ENCODE data around the gene PRDX2.
"Not testable (repeated sequence)": the region's sequence is repeated elsewhere in the genome, so short reads cannot be mapped to it uniquely, and the experiment has no call there.

The PRDX2 gene

GRCh38 chr19:12801466-12802266, at the start of gene PRDX2, which contains the start of gene THSD8:
TSS of gene PRDX2 (minus strand) at chr19:12801800. CDS start at chr19:12801261, 539 bp downstream.
TSS of gene THSD8 (plus strand) at chr19:12802069. CDS start at chr19:12802072, 3 bp downstream.
- DNase-seq: no peak

DNA sequence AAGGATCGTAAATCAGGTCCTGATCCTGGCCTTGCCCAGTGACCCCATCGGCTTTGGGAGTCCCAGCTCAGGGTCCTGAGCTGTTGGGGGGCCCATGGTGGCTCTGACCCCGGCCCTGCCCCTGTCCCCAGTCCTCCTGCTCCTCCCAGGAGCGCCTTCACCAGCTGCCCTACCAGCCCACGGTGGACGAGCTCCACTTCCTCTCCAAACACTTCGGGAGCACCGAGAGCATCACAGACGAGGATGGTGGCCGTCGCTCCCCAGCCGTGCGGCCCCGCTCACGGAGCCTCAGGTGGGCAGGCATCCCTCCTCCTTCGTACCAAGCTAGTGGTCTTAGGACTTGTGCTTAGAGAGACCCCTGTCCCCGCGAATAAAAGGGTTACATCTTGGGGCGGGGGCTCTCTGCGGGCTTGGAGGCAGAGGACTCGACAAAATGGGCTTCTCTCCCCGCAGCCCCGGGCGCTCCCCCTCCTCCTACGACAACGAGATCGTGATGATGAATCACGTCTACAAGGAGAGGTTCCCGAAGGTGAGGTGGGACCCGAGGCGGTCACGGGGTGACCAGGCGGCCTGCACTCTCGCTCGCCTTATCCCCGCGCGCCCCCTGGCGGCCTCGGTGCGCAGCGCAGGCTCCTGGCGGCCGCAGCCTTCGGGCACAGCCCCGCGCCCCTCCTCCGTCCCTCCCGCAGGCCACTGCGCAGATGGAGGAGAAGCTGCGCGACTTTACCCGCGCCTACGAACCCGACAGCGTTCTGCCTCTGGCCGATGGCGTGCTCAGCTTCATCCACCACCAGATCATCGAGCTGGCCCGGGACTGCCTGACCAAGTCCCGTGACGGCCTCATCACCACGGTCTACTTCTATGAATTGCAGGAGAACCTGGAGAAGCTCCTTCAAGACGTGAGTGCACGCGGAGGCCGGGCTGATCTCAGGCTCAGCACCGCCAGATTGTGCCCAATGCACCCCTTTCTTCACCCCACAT, 45.8 kb upstream of the PRDX2 start:
- DNase-seq: no peak

DNA sequence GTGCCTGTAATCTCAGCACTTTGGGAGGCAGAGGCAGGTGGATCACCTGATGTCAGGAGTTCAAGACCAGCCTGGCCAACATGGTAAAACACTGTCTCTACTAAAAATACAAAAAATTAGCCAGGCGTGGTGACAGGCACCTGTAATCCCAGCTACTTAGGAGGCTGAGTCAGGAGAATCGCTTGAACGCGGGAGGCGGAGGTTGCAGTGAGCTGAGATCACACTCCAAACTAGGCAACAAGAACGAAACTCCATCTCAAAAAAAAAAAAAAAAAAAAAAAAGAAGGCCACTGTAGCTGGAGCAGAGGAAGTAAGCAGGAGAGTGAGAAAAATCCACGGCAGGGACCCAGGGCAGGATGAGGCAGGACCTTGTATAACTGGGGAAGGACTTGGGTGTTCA, 45.0 kb upstream of the PRDX2 start:
- DNase-seq: not testable (repeated sequence)

GRCh38 chr19:12843999-12844732, 42.6 kb upstream of the PRDX2 start:
- DNase-seq: no peak

- DNase-seq: no peak
Measured at GRCh38 chr19:12843328-12843727, 41.7 kb upstream of the PRDX2 start.

- no peak for DNase-seq
Measured at GRCh38 chr19:12842511-12842910, 40.9 kb upstream of the PRDX2 start.

DNA sequence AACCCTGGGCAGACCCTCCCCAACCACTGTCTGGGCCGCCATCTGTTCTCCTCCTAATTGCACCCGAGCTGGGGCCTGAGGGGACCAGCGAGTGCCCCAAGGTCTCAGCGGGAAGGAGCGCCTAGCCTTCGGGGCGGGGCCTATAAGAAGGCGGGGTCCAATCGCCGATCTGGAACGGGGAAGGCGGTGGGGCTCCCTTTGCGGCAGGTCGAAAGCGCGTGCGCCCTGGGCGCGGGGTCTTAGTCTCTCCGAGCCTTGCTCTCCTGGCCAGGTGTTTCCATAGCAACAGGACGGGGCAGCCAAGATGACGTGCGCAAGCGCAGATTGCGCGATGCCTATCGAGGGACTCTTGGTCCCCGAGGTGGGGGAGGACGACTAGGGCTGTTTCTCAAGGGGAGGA, 39.5 kb upstream of the PRDX2 start:
- DNase-seq: no peak

DNA sequence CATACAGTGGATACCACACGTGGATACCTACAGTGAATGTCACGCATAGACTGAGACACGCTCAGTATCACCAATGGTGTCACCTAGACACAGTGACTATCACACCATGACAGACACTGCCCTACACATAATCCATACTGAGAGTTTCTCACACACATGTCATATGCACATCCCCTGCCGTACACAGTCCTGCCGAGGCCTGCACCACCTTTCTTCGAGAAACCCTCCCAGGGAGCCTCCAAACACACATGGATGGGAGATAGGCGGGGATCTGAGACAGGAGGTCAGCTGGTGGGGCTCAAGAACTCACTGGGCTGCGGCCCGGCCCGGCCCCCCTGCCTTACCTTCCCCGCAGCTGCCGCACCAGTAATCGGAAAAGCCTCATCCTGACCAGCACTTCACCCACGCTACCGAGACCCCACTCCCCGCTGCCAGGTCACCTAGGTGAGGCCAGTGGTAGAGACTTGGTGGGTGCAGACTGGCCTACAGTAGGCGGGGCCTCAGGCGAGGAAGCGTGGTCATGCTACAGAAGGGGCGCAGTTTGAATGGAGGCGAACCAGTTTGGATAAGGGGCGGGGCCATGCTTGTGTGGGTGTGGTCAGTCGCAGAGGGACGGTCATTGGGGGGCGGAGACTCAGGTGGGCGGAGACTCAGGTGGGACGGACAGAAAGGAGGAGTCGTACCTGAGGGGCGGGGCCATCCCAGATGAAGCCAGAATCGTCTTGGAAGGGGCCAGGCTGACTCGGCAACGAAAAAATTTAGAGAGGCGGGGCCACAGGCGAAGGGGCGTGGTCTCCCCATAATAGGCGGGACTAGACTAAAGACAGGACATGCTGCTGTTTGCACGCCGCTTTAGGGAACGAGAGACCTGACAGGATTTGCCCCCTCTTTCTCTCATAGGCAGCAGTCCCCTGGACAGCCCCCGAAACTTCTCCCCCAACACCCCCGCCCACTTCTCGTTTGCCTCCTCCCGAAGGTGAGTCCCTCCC, 38.8 kb upstream of the PRDX2 start:
- no peak for DNase-seq

- DNase-seq: no peak
Measured at GRCh38 chr19:12838886-12839756, 37.5 kb upstream of the PRDX2 start.

DNA sequence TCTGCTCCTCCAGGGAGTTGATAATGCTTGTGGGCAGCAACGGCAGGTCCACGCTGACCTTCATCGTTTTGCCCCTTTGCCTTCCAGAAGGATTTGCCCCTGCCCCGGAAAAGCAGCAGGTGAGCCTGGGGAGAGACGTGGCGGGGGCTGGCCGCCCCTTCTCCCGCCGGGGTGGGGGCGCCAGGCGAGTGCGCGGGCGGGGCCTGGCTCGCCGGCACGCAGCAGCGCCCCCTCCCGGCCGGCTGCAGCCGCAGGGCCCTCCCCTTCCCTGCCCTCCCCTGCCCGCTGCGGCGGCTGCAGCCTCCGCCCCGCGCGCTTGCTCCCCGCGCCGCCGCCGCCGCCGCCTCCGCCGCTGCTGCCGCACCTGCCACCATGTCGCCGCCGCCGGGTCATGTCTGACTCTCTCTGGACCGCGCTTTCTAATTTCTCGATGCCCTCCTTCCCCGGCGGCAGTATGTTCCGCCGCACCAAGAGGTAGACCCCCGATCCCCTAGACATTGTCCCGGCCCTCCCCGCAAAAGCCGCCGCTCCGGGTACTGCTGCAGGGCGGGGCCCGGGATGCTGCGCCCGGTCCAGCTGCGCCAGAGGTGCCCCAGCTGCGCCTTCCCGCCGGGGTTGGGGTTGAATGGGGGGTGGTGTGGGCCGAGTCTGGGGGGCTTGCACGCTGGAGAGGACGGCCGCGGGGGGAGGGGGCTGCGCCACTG, 36.7 kb upstream of the PRDX2 start, which contains the start of gene MAST1:
Gene MAST1 (plus strand): TSS at position 334 of the 704 bp plus-strand sequence. CDS start 58 bp downstream, at position 392.
- no peak for DNase-seq

DNA sequence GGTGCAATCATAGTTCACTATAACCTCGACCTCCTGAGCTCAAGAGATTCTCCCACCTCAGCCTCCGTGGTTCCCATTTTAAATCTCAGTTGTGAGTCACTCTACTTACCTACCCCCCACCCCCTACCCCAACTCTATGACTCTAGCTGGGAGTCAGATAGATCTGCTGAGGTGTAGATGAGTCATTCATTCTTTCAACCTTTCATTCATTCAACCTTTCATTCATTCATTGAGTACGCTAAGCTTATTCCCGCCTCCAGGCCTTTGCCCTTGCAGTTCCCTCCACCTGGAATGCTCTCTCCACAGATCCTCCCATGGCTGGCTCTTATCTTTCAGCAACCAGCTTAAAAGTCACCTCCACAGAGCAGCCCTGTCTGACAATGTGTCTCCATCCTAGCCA, 35.6 kb upstream of the PRDX2 start:
- no peak for DNase-seq

DNA sequence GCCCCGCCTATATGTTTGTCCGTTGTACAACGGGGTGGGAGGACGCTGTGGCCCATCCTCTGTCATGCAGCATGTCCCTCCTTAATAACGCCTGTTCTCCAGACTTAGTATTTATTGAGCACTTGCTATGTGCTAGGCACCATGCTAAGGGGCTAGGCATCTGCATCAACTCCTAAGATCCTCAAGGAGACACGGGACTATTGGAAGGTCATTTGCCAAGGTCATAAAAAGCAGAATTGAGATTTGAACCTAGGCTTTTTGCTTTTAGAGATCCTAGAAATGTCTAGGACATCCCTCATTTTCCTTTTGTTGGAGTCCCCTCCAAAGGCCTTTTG, 34.9 kb upstream of the PRDX2 start:
- no peak for DNase-seq

- DNase-seq: no peak
Measured at GRCh38 chr19:12834976-12835757, 33.6 kb upstream of the PRDX2 start.

GRCh38 chr19:12834566-12834943, 33.0 kb upstream of the PRDX2 start, which contains the start of gene RTBDN:
TSS of gene RTBDN (minus strand) at chr19:12834579. CDS start at chr19:12829979, 4,600 bp downstream.
- no peak for DNase-seq

GRCh38 chr19:12833738-12834565, 32.4 kb upstream of the PRDX2 start:
- DNase-seq: no peak

DNA sequence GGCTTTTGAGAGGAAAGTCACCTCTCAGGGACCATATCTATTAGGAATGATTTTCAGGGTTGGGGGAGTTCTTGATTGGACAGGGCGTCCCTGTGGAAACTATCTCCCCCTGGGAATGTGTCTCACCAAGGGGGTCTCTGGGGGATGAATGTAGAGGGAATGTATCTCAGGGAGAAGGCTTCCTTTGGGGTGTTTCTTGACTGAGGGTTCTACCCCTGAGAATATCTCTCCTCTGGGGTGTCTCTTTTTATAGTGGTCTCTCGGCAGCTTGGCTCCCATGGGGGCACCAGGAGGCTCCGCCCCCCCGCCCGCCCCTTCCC, 31.8 kb upstream of the PRDX2 start:
- peak; percentile 45 for DNase-seq

- peak; percentile 55 for DNase-seq
Measured at GRCh38 chr19:12828494-12828893, 26.9 kb upstream of the PRDX2 start.

Measured in NCI-H1436 treated with DMSO at 0.1 percent for 48 hours (cell line).